GM12864 (cell line): Measurements from ENCODE around the gene C16orf54.
A peak's percentile ranks its signal among the peaks of the same experiment; 100 is the strongest.
"Not testable (repeated sequence)": the region's sequence is repeated elsewhere in the genome, so short reads cannot be mapped to it uniquely, and the experiment has no call there.

Experiments used
- DNase-seq: peaks from one replicate; pipeline ENCODE4 v3.0.0-alpha.2; 2011; ENCODE audit warnings: low read depth
- H3K4me3 ChIP-seq: 2 replicates; pipeline ENCODE4 v1.5.1; 2011; ENCODE audit warnings: mild to moderate bottlenecking, low read depth, low read length, control low read depth
- CTCF ChIP-seq: IDR thresholded peaks from 2 replicates; pipeline ENCODE4 v1.5.1; 2011; ENCODE audit warnings: low read depth, mild to moderate bottlenecking, moderate library complexity, low read length, control low read depth, inconsistent platforms; ENCODE audit errors: missing control alignments

Gene C16orf54

GRCh38 chr16:29710227-29711219 lies 35.3 kb downstream of the C16orf54 start:
- peak; percentile 66 for TF ChIP-seq CTCF
- DNase-seq = no peak
- H3K4me3 ChIP-seq = no peak overlapping the region

- H3K4me3 ChIP-seq, DNase-seq: not testable (repeated sequence)
Measured at GRCh38 chr16:29709657-29710056, 36.1 kb downstream of the C16orf54 start.

- no peak for DNase-seq
- no peak overlapping the region for H3K4me3 ChIP-seq
- TF ChIP-seq CTCF = no peak
Measured at GRCh38 chr16:29708917-29709600, 36.7 kb downstream of the C16orf54 start.

- DNase-seq, H3K4me3 ChIP-seq: not testable (repeated sequence)
Measured at GRCh38 chr16:29707160-29707559, 38.6 kb downstream of the C16orf54 start.

GRCh38 chr16:29705030-29705429 lies 40.8 kb downstream of the C16orf54 start:
- TF ChIP-seq CTCF = no peak
- H3K4me3 ChIP-seq = no peak overlapping the region
- no peak for DNase-seq

GRCh38 chr16:29702269-29702668 lies 43.5 kb downstream of the C16orf54 start:
- TF ChIP-seq CTCF = no peak
- no peak overlapping the region; the same call in 1 of the 2 replicates for H3K4me3 ChIP-seq

GRCh38 chr16:29701214-29701555 lies 44.6 kb downstream of the C16orf54 start:
- no peak for DNase-seq
- H3K4me3 ChIP-seq = no peak overlapping the region
- TF ChIP-seq CTCF = no peak

More at GRCh38 chr16:29702269-29702668, 43.5 kb downstream of the C16orf54 start:
- no peak for DNase-seq
